Calu3 (cell line): ENCODE measurements around the gene NOSTRIN. TPM values are rescaled to one million over a fixed set of nuclear protein-coding genes. Genes with fewer than 3 reads are reported as not detected.

ENCODE experiments used
- BruUV-seq: library from RNA; stranded (reverse); fragments of 400-500 nt; replicated peaks from 2 replicates; lab custom pipeline; 2021; lab: Mats Ljungman, UMichigan
- CTCF ChIA-PET: fragments of 300-600 bp; sonication (Branson Sonifier 250); formaldehyde crosslinking; loops from one replicate; lab custom pipeline; 2022; ENCODE audit warnings: antibody characterized with exemption; lab: Charles Lee
- DNase-seq: peaks from one replicate; pipeline ENCODE4 v3.0.0; 2022
- H3K27ac Mint-ChIP-seq: one replicate; pipeline ENCODE4 v1.8.0; 2022; ENCODE audit warnings: mixed read lengths; ENCODE audit not compliant: unreplicated experiment
- H3K27me3 Mint-ChIP-seq: one replicate; pipeline ENCODE4 v1.8.0; 2022; ENCODE audit warnings: mixed read lengths; ENCODE audit not compliant: unreplicated experiment
- H3K36me3 Mint-ChIP-seq: one replicate; pipeline ENCODE4 v1.8.0; 2022; ENCODE audit warnings: mild to moderate bottlenecking, moderate library complexity, mixed read lengths; ENCODE audit not compliant: insufficient read depth, unreplicated experiment
- H3K4me1 Mint-ChIP-seq: one replicate; pipeline ENCODE4 v1.8.0; 2022; ENCODE audit warnings: mild to moderate bottlenecking, low read depth, mixed read lengths; ENCODE audit not compliant: unreplicated experiment
- H3K4me3 Mint-ChIP-seq: one replicate; pipeline ENCODE4 v1.8.0; 2022; ENCODE audit warnings: mild to moderate bottlenecking, low read depth, moderate library complexity, mixed read lengths; ENCODE audit not compliant: unreplicated experiment
- H3K9me3 Mint-ChIP-seq: one replicate; pipeline ENCODE4 v1.8.0; 2022; ENCODE audit warnings: low read depth, mixed read lengths; ENCODE audit not compliant: unreplicated experiment
- intact Hi-C: fragments of 100-400 bp; cut with micrococcal nuclease; formaldehyde crosslinking; loops from one replicate; pipeline ENCODE4 v1.10.0; 2022; ENCODE audit not compliant: unreplicated experiment
- total RNA-seq: library from RNA; stranded (reverse); gene quantifications from 2 replicates; pipeline ENCODE4 v1.2.3, GENCODE V29; 2022
- TF ChIP-seq, protein P1 (sequence below): fragments of 200-600 bp; IDR thresholded peaks from one replicate; pipeline ENCODE4 v1.8.0; 2022; ENCODE audit warnings: antibody characterized with exemption; ENCODE audit not compliant: unreplicated experiment

Gene NOSTRIN
- total RNA-seq, 1 experiment from 2014 or later, result 12.5 TPM

DNA sequence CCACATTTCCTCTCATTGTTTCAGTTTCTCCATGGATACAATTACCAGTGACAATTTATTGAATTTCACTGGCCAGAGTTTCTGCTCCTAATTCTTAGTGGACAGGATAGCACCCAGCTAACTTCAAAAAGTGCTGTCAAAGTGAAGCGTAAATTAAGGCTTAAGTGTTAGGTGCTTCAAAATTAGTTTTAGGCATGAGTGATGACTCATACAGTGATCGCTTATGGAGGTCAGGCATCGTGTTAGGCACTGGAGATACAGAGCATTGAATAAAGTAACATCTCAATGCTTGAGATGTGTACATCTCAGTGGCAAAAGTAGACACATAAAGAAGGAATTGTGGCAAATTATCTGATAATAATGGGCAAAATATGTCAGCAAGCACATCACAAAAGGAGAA is 40.8 kb downstream of the NOSTRIN start:
- TF ChIP-seq, protein P1, sequence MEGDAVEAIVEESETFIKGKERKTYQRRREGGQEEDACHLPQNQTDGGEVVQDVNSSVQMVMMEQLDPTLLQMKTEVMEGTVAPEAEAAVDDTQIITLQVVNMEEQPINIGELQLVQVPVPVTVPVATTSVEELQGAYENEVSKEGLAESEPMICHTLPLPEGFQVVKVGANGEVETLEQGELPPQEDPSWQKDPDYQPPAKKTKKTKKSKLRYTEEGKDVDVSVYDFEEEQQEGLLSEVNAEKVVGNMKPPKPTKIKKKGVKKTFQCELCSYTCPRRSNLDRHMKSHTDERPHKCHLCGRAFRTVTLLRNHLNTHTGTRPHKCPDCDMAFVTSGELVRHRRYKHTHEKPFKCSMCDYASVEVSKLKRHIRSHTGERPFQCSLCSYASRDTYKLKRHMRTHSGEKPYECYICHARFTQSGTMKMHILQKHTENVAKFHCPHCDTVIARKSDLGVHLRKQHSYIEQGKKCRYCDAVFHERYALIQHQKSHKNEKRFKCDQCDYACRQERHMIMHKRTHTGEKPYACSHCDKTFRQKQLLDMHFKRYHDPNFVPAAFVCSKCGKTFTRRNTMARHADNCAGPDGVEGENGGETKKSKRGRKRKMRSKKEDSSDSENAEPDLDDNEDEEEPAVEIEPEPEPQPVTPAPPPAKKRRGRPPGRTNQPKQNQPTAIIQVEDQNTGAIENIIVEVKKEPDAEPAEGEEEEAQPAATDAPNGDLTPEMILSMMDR, result no peak
- Mint-ChIP-seq H3K9me3 (no peaks in the 10 kb centered on the region), H3K4me3 (no peak overlapping the region), H3K27ac (no peak overlapping the region), H3K4me1 (peaks cover 6% of the 10 kb centered on the region), H3K27me3 (no peaks in the 10 kb centered on the region), H3K36me3 (no peaks in the 10 kb centered on the region)
- no peak for DNase-seq
- BruUV-seq, result no TSS peak
- intact Hi-C loops, result no loop called here
- CTCF ChIA-PET, result no interaction called here

- Mint-ChIP-seq H3K4me3 (no peak overlapping the region), H3K9me3 (no peaks in the 10 kb centered on the region), H3K36me3 (peaks cover 12% of the 10 kb centered on the region), H3K27me3 (no peaks in the 10 kb centered on the region), H3K4me1 (peaks cover 33% of the 10 kb centered on the region), H3K27ac (no peak overlapping the region)
- BruUV-seq, result no TSS peak
- TF ChIP-seq, protein P1, result no peak
- DNase-seq, result peak; percentile 13
- intact Hi-C loops, result loop anchor here (2.0 kb wide), 1 partner anchor 73 kb away; no protein-coding TSS in a partner anchor
- CTCF ChIA-PET, result interaction anchor here (1.0 kb wide), 1 partner anchor 9 kb away, joined by 3 read pairs; no protein-coding TSS in a partner anchor
These were observed 45.8 kb downstream of the NOSTRIN start for GRCh38 chr2:168848225-168848624.

DNA sequence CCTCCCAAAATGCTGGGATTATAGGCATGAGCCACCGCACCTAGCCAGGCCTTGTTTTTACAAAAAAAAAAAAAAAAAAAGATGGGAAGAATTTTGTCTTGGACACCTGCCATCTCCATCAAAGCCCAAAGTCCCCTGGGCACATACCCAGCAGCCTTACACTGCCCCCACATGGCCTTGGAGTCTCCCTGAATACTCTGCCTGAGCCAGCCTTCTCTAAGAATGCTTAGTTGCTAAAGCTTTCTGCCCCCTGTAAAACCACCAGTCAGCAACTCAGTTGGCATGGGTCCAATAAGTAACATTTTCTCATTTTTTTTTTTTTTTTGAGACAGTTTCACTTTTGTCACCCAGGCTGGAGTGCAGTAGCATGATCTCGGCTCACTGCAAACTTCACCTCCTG is 47.2 kb downstream of the NOSTRIN start:
- Mint-ChIP-seq H3K36me3 (peaks cover 12% of the 10 kb centered on the region), H3K4me3 (no peak overlapping the region), H3K4me1 (peaks cover 33% of the 10 kb centered on the region), H3K9me3 (no peaks in the 10 kb centered on the region), H3K27ac (peak overlapping the region; percentile 14), H3K27me3 (no peaks in the 10 kb centered on the region)
- CTCF ChIA-PET, result interaction anchor here (0.6 to 1.2 kb wide), 9 partner anchors 62 to 362 kb away, joined by 3 to 8 read pairs (median 3); no protein-coding TSS in a partner anchor
- intact Hi-C loops, result loop anchor here (1.0 to 2.0 kb wide), 6 partner anchors 33 to 185 kb away; no protein-coding TSS in a partner anchor
- TF ChIP-seq, protein P1, result peak; percentile 67
- DNase-seq, result peak; percentile 87
- no TSS peak for BruUV-seq

- BruUV-seq, result no TSS peak
- TF ChIP-seq, protein P1, result no peak
- intact Hi-C loops, result loop anchor here (1.0 kb wide), 1 partner anchor 35 kb away; no protein-coding TSS in a partner anchor
- no peaks in the 10 kb centered on the region for H3K9me3 Mint-ChIP-seq
- DNase-seq, result no peak
- H3K27me3 Mint-ChIP-seq, result no peaks in the 10 kb centered on the region
- peaks cover 12% of the 10 kb centered on the region for H3K36me3 Mint-ChIP-seq
- no peak overlapping the region for H3K27ac Mint-ChIP-seq
- CTCF ChIA-PET, result no interaction called here
- no peak overlapping the region for H3K4me3 Mint-ChIP-seq
- peaks cover 33% of the 10 kb centered on the region for H3K4me1 Mint-ChIP-seq
These were observed 48.4 kb downstream of the NOSTRIN start for GRCh38 chr2:168850846-168851245.
